Upper lobe of right lung (tissue), 1 donor: ENCODE results near the gene TLE5. TPM values are rescaled to one million over a fixed set of nuclear protein-coding genes. Genes with fewer than 3 reads are reported as not detected.
"Not testable (repeated sequence)": the region's sequence is repeated elsewhere in the genome, so short reads cannot be mapped to it uniquely, and the experiment has no call there.

ENCODE experiments used
- ATAC-seq: fragments of 200-7000 bp; cut with Tn5 transposase; one replicate; pipeline ENCODE4 v1.9.1; 2020; ENCODE audit warnings: mild to moderate bottlenecking, moderate library complexity
- DNase-seq: peaks from one replicate; pipeline ENCODE4 v3.0.0-alpha.2; 2020
- H3K27ac ChIP-seq: fragments of 200-600 bp; one replicate; pipeline ENCODE4 v1.8.0; 2022
- H3K27me3 ChIP-seq: fragments of 200-600 bp; one replicate; pipeline ENCODE4 v1.8.0; 2022; ENCODE audit warnings: mild to moderate bottlenecking
- H3K36me3 ChIP-seq: fragments of 200-600 bp; one replicate; pipeline ENCODE4 v1.8.0; 2022
- H3K4me1 ChIP-seq: fragments of 200-600 bp; one replicate; pipeline ENCODE4 v1.8.0; 2022
- H3K4me3 ChIP-seq: fragments of 200-600 bp; one replicate; pipeline ENCODE4 v1.8.0; 2022; ENCODE audit warnings: mild to moderate bottlenecking
- H3K9me3 ChIP-seq: fragments of 200-600 bp; one replicate; pipeline ENCODE4 v1.8.0; 2022
- CTCF ChIP-seq: fragments of 200-600 bp; IDR thresholded peaks from one replicate; pipeline ENCODE4 v1.8.0; 2022; ENCODE audit warnings: antibody characterized with exemption
- intact Hi-C: fragments of 100-400 bp; cut with DNase I; formaldehyde crosslinking; loops from one replicate; pipeline ENCODE4 v1.11.0; 2022
- total RNA-seq: library from RNA; stranded (reverse); fragmentation: NEBNext Ultra II Directional; extraction: Animal tissue kit (Norgen Biotek cat#: 25700); gene quantifications from one replicate; pipeline ENCODE4 v1.2.1, GENCODE V29; 2021
- donor health status: DM: no; HTN: yes; CAD: no; lungs with severe emphysema.

TLE5 gene
- total RNA-seq, 1 donor from 2014 or later = 458 TPM

GRCh38 chr19:3097442-3097871 is 35.2 kb upstream of the TLE5 start:
- Histone ChIP-seq H3K36me3 (no peaks in the 10 kb centered on the region), H3K4me3 (peak overlapping the region; percentile 69), H3K27ac (peak overlapping the region; percentile 84), H3K9me3 (no peaks in the 10 kb centered on the region), H3K4me1 (peaks cover 54% of the 10 kb centered on the region), H3K27me3 (no peaks in the 10 kb centered on the region)
- intact Hi-C loops = no loop called here
- ATAC-seq (no peak), DNase-seq (peak; percentile 59)
- no peak for TF ChIP-seq CTCF

GRCh38 chr19:3096902-3097326 is 34.6 kb upstream of the TLE5 start:
- Histone ChIP-seq H3K27me3 (no peaks in the 10 kb centered on the region), H3K27ac (peak overlapping the region; percentile 84), H3K4me3 (peak overlapping the region; percentile 69), H3K4me1 (peaks cover 54% of the 10 kb centered on the region), H3K9me3 (no peaks in the 10 kb centered on the region), H3K36me3 (no peaks in the 10 kb centered on the region)
- ATAC-seq (no peak), DNase-seq (peak; percentile 57)
- no peak for TF ChIP-seq CTCF
- intact Hi-C loops = no loop called here

- Histone ChIP-seq H3K4me3 (peak overlapping the region; percentile 69), H3K36me3 (no peaks in the 10 kb centered on the region), H3K27ac (peak overlapping the region; percentile 84), H3K4me1 (peaks cover 54% of the 10 kb centered on the region), H3K9me3 (no peaks in the 10 kb centered on the region), H3K27me3 (no peaks in the 10 kb centered on the region)
- ATAC-seq (no peak), DNase-seq (peak; percentile 56)
- intact Hi-C loops = no loop called here
- TF ChIP-seq CTCF = no peak
Observed at GRCh38 chr19:3096267-3096901, 34.1 kb upstream of the TLE5 start.

- peak; percentile 70 for DNase-seq
- no peaks in the 10 kb centered on the region for H3K27me3 ChIP-seq
- H3K9me3 ChIP-seq = no peaks in the 10 kb centered on the region
- peaks cover 49% of the 10 kb centered on the region for H3K4me1 ChIP-seq
- peak overlapping the region; percentile 84 for H3K27ac ChIP-seq
- ATAC-seq = no peak
- no peaks in the 10 kb centered on the region for H3K36me3 ChIP-seq
- H3K4me3 ChIP-seq = peak overlapping the region; percentile 69
- intact Hi-C loops = no loop called here
- no peak for TF ChIP-seq CTCF
Observed at GRCh38 chr19:3095441-3096191, 33.3 kb upstream of the TLE5 start.

GRCh38 chr19:3094601-3095440 is 32.5 kb upstream of the TLE5 start:
- DNase-seq (peak; percentile 68), ATAC-seq (no peak)
- Histone ChIP-seq H3K9me3 (no peaks in the 10 kb centered on the region), H3K4me1 (peaks cover 43% of the 10 kb centered on the region), H3K36me3 (no peaks in the 10 kb centered on the region), H3K27ac (peak overlapping the region; percentile 84), H3K27me3 (no peaks in the 10 kb centered on the region), H3K4me3 (peak overlapping the region; percentile 69)
- no peak for TF ChIP-seq CTCF
- intact Hi-C loops = no loop called here

GRCh38 chr19:3089299-3089855 is 27.1 kb upstream of the TLE5 start:
- H3K4me1 ChIP-seq, H3K27me3 ChIP-seq, intact Hi-C loops, H3K27ac ChIP-seq, H3K9me3 ChIP-seq, H3K4me3 ChIP-seq, DNase-seq, H3K36me3 ChIP-seq, ATAC-seq: not testable (repeated sequence)
